Astrocyte (in vitro differentiated cells and primary cell): ENCODE data around the gene PSMG3.

Source experiments
- CTCF ChIP-seq: IDR thresholded peaks from 2 replicates; pipeline ENCODE4 v1.5.1; 2011; ENCODE audit warnings: low read depth, mild to moderate bottlenecking, inconsistent platforms, low read length, moderate library complexity; ENCODE audit not compliant: insufficient read depth
- EZH2 ChIP-seq: IDR thresholded peaks from 2 replicates; pipeline ENCODE4 v1.6.1; 2012; ENCODE audit warnings: mild to moderate bottlenecking, low read length, inconsistent platforms; ENCODE audit not compliant: insufficient read depth

DNA sequence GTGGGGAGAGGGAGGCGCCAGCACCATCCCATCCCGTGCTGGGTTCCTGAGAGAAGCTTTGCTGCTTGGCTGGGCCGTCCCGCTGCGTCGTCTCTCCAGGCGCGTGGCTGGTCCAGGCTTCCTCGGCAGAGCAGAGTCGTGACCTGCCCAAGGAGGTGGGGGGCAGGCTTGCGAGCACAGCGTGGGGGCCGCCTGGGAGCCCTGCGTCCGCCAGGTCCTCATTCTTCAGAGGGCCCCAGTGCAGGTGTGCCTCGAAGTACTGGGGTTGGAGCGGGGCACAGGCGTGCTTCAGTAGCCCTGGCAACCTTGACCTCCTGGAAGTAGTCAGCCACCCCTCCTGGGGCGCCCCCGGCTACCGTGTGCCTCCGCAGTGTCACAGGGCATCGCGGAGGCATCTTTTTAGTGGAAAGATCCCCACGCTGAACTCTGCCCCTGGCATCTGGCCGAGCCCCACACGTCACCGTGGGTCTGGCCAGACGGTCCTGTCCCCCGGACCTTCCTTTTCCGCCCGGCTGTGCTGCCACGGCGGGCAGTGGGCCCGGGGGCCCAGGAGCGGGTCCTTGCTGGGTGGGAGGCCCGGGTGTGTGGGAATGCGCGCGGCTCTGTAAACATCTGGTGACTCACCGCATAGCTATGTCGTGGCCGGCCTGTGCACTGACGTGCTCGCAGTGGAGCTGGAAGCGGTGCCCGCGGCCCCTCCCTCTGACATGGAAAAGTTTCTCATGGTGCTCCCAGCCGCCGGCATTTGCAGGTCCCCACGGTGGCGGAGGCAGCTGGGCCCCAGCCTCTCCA lies 32.9 kb downstream of the PSMG3 start:
- TF ChIP-seq CTCF (no peak), EZH2 (no peak)
